NCI-H510A (cell line): ENCODE data around the gene ACOXL.

Experiments
- DNase-seq: peaks from one replicate; lab custom pipeline; 2025; lab: John Stamatoyannopoulos, UW

Gene ACOXL

DNA sequence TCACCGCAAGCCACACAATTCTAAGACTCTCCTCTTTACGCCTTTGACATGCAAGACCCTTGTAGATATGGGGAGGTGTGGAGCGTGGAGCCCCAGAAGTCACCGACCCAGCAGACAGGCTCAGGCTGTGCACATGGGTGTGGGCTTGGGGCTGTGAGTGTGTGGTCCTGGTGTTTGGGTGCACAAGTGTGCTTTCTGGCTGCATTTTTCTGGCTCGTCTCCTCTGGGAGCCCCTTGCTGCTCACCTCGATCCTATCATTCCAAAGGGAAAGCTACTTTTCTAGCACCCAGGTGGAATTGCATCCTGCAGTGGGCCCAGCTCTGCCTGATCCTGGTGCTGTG is 143.0 kb downstream of the ACOXL start:
- DNase-seq: no peak

DNA sequence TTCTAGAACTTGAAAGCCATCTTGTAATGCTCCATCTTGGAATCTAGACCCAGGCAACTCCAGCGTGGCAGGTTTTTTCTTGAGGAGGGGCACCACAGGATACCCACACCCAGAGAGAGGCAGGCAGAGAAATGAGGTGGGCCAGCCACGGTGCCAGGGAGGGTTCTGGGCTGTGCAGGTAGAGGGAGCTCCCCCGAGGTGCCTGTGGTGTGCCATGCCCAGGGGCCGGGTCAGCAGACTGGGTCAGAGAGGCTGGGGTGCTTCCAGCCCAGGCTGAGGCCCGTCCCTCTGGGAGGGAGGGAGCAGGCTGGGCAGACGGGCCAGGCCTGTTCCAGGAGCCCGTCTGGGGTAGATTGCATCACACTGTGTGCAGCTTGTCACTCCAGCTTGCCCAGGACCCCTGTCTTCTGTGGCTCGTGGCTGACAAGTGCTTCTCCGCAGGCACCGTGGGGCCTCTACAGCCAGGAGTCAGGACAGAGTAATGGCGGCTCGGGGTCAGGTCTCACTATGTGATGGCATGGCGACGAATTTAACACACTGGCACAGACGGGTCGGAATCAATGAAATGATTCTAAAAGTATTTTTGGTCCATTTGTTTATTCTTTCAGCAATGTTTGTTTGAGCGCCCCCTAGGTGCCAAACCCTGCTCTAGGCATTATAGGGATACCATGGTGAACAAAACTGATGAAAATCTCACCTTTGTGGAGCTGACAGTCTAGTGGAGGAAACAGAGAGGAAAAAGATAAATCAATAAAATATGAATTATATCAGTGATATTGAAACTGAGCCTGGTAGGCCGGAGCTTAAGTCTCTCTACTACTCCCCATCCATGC is 144.0 kb downstream of the ACOXL start:
- DNase-seq: no peak

DNA sequence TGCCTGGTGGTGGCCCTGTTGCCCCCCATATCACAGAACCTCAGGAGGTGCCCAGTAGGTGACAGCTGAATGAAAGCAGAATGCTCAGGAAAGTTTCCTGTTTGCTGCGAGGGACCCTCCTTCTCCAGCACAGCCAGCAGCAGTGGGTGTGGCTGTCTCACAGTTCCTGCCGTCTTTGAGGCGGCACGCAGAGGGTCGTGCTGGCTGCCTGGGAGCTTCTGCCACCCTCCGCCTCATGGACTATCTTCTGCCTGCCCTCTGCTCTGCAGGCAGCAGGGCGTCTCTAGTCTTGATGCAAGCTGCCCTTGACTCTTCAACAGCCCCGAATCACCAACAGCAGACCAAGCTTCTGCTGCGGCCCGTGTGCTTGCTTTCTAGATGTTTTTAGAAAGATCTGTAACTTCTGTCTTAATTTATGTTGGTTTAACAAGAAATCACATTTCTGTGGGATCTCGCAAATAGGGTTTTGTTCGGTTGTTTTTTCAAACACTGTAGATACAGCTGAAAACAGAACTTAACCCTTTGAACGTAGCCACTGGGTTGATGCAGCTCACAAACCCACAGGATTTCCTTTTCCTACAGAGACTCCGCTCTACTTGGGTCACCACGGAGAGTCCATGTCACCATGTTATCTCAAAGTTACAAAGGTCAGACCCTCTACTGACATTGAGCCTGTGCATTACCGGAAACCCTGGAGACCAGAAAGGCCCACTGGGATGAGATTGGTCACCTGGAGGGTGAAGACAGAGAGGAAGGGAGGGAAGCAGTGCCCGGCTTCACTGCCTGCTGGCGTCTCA is 144.9 kb downstream of the ACOXL start:
- DNase-seq: no peak

DNA sequence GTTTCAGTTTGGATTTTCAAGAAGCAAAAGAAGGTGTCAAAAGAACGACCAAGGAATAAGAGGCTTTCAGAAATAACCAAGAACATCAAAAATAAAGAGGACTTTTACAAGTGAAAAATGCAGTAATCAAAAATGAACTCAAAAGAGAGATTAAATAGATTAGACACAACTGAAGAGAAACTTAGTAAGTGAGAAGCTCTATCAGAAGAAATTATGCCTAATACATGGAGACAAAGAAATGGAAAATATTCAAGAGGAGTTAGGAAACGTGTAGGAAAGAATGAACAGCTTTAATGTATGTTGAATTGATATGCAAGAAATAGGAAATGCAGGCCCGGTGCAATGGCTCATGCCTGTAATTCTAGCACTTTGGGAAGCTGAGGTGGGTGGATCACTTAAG is 145.8 kb downstream of the ACOXL start:
- DNase-seq: no peak

DNA sequence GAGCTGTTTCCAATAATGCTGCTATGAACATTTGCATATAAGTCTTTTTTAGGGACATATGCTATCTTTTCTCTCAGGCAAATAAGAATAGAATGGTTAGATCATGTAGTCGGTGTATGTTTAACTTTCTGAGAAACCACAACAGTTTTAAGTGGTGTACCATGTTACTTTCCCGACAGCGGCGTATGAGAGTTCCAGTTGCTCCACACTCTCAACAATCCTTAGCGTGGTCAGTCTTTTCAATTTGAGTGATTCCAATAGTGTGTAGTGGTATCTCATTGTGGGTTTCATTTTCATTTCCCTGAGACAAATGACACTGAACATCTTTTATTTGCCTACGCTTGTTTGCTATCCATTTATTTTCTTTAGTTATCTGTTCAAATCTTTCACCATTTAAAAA is 149.5 kb downstream of the ACOXL start:
- DNase-seq: no peak

DNA sequence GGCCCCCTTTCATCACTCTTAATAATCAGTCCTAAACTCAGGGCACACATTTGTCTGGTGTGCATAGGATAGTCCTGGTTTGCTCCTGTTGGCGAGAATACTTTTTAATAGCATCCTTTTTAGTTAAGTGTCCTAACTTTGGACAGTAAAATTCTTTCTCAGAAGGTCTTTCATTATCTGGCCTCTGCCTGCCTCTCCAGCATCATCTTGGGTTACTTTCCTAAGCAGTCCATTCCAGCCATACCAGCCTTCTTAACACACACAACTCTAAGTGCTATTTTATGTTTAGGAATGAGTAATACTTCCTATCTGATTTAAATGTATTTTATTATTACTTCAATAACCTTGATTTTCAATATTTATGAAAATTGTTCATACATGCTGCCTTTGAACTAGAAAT is 151.0 kb downstream of the ACOXL start:
- DNase-seq: no peak

DNA sequence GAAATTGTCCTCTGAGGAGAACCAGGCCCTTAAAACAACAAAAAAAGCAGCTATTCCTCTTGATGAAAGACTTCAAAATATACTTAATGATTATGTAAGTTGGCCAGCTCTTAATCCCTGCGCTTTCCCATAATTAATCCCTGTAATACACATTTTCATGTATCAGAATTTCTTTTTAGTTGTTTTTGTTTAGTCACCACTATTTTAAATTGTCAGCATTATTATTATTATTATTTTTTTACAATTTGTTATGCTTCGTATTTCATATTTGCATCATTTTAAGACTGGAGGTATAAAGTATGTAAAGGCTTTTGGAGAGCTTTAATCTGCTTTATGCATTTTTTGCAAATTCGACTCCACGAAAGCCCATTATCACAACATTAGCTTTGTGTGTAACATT is 152.9 kb downstream of the ACOXL start:
- no peak for DNase-seq

DNA sequence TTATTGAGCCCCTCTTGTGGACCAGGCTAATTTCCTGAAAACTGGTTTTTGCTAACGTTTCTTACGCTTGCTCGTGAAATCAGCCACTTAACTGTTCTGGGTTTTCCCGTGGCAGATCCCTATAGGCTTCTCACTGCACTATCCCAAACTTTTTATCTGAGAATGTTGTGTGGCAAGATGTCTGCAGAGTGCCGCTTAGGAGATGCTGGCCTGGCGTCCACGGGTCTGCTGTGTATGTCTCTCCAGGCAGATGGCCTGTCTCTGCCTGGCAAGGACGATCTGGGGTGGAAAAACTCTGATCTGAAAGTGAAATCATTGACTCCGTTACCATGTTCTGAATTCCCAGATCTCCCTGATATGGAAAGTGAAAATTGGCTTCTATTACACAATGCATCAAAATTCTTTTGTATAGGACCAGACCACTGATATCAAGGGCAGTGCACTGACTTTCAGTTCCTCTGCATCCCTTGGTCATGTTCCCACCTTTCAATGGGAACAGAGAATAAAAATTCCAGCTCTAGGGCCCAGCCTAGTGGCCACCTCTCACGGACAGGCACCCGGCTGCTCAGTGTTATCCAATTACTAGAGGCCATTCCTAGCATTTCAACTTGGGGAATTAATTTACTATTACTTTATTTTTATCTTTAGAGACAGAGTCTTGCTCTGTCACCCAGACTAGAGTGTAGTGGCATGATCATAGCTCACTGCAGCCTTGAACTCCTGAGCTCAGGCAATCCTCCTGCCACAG is 154.6 kb downstream of the ACOXL start:
- no peak for DNase-seq

DNA sequence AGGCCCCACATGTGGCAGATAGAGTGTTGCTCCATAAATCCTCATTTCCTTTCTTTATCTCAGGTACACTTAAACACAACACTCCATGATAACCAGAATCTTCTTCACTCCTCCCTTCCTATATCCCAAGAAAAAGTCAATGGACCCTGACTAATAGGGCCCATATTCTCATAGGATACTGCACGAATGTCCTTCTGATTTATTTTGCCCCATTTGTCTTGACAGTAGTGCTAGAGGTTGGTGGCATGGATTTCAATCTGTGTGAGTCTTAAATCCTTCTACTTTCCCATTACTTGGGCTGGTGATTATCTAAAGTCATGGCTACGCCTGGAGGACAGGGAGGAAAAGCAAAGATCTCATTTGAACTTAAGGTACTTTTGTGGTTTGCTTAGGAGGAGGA is 156.0 kb downstream of the ACOXL start:
- DNase-seq: no peak

DNA sequence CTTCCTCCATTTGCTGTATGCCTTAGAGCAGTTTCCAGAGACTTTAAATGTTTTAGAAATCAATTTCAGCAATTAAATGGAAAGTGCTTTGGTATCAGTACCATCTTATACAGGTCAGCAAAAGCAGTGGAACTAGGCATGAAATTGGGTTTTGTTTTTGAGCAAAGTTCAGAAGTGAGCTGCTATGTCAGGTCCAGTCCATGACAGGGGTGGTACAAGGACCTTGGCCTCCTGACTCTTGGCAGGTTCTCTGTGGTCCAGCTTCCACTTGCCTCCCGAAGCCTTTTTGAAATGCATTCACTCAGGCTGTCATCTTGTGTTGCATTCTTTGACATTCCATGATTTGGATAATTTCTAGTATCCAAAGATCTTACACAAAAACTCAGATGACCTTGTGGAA is 159.3 kb downstream of the ACOXL start:
- DNase-seq: no peak

DNA sequence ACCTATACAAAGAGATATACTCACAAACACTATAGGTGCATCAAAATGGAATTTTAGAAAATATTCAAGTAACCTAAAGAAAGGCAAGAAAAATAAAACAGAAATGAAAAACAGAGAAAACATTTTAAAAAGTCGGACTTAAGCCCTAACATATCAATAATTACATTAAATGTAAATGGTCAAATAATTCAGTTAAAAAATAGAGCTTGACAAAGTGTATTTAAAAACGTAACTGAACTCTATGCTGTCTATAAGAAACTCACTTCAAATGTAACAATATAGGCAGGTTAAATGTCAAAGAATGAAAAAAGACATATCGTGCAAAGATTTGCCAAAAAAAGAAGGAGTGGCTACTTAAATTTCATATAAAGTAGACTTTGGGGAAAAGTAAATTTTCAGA is 163.9 kb downstream of the ACOXL start:
- no peak for DNase-seq

DNA sequence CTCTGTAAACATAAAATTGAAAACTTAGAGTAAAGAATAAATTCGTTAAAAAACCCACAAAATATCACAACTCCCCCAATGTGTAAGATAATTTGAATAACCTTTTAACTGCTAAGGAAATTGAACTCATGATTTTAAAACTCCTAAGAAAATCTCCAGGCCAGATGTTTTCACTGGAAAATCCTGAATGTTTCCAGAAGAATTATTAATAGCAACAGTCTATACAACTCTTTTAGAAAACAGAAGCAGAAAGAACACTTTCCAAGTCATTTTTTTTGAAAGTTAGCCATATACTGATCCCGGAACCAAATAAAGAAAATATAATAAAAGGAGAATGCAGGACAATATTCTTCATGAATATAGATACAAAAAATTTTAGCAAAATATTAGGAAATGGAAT is 165.6 kb downstream of the ACOXL start:
- no peak for DNase-seq

DNA sequence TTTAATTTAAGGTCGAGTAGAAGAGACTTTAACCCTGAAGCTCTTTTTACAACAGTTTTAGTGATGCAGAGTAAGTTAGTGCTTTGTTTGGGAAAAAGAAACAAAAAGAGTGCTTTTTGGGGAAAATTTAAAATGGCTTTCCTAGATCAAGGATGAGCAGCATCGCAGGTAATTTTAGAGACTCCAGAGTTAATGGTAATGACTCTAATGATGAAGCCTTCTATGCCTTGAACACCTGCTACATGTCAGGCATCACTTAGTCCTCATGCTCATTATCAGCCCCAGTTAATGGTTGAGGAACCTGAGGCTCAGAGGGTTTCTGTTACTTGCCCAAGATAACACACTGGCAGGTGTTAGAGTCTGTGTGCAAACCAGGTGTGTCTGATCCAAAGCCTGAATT is 167.8 kb downstream of the ACOXL start:
- no peak for DNase-seq

DNA sequence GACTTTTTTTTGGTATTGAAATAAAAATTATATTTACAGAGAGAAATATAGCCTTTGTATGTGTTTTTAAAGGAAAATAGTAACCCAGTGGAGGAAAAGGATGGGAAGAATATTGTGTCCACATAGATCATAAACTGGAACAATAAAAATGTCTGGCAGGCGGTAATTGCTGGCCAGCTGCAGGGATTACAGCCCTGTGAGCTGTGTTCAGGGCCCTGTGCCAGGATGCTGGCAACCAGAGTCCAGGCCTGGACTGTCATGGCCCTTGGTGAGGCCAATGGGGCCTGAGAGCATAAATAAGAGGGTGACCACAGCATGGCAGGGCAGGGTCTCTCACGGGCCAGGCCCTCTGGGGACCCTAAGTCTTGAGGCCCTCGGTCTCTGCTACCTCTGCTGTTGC is 171.2 kb downstream of the ACOXL start:
- DNase-seq: no peak

DNA sequence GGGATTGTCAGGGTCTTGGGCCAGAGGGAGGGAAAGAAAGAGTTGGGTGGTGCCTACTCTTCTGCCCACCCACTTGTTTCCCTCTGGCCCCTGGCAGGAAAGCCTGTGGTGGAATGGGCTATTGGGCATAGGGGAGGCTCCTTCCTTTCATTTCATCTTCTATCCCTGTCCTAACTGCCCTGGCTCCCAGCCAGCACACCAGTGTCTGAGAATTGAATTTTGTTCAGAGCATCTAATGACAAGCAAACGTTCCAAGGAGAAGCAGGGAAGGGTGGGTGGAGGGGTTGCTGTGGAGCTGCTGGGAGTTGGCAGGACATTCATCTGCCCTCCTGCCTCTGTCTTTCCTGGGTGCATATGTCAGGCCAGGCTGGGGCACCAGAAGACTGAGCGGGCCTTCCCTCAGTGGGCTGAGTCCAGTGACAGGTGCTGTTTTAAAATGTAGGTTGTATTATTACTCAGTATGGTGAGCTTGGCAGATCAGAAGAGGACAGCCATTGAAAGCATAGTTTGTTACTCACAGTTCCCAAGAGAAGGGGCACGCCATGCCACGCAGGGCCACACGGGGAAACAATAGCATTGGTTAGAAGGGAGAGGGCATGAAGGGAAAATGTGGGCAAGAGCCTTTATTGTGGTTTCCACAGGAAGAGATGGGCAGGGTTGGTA is 171.9 kb downstream of the ACOXL start:
- no peak for DNase-seq

DNA sequence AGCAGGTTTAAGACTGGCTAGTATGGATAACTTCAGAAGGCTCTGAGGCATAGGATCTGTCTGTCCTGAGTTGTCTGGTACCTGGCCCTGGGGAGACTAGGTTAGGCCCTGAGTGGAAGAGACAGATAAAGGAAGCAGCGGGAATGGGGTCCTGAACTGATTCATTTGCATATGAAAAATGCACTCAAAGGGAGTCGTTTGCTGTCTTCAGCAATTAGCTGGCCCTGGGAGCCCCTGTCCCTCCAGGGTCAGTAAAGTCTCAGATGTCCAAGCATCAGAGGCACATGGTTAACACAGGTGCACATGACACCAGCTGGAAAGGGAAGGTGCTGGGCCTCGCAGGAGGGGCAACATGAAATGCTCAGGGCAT is 172.4 kb downstream of the ACOXL start:
- DNase-seq: no peak

DNA sequence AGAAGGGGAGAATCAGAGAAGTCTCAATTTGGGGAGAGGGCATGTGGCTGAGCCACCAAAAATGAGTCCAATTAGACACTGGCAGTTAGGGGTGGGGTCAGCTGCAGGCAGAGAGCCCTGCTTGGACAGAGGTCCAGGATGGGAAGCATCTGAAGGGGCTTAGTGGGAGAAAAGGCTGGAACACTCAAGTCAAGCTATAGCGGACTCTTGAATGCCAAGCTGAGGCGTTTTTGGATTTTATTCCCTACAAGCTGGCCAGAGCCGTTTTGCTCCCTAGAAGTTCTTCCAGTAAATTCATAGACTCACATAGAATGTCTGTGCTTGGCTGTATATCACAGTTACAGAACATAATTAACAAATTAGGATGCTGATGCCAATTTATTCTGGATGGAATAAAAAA is 172.8 kb downstream of the ACOXL start:
- DNase-seq: no peak

DNA sequence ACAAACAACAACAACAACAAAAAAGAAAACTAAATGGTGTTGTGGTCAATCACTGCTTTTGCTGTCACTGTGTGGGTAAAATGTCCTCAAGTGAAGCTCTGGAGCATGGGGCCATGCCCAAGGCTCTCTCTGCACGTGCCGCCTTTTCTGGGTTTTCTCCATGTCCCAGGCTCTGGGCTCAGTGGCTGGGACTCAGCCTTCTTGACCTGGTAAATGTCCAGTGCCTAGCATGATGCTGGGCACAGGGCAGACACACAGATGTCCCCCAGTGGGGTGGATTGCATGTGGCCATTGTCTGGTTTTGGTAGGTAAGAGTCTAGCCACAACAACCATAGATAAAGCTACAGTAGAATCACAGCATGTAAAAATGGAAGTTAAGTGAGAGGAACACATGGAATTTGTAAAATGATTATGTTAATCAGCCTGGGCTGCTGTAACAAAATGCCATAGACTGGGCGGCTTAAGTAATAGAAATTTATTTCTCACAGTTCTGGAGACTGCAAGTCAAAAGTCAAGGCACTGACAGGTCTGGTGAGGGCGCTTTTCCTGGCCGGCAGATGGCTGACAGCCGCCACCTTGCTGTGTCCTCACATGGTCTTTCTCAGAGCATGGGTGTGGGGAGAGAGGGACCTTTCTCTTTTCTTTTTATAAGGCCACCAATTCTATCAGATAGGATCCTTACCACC is 174.4 kb downstream of the ACOXL start:
- DNase-seq: no peak

DNA sequence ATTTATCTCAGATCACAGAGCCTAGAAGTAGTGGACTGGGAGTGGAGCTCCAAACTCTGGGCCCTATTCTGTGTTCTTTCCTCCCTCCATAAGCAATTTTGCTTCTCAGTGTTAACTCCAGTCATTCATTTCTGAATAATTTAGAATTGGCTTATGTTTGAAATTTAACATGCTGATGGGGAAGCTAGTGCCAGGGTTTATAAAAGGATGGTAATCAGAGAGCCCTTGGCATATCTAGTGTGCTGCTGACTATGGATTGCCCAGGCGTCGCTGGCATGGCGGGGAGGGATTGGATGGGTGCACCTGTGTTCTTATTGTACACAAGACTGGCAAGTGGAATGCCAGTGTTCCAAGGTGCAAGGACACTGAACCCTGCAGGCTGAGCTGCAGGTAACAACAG is 177.1 kb downstream of the ACOXL start:
- no peak for DNase-seq

DNA sequence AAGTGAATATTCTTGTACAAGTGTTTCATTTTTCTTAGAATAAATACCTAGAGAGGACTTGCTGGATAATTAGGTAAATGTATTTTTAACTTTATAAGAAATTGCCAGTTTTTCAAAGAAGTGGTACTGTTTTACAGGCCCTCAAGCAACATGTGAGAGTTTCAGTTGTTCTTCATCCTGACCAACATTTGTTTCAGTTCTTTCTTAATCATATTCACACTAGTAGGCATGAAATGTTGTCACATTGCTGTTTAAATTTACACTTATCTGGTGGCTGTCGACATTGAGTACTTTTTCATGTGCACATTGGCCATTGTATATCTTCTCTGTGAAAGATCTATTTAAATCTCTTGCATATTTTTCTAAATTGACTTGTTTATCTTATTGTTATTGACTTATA is 178.1 kb downstream of the ACOXL start:
- no peak for DNase-seq

DNA sequence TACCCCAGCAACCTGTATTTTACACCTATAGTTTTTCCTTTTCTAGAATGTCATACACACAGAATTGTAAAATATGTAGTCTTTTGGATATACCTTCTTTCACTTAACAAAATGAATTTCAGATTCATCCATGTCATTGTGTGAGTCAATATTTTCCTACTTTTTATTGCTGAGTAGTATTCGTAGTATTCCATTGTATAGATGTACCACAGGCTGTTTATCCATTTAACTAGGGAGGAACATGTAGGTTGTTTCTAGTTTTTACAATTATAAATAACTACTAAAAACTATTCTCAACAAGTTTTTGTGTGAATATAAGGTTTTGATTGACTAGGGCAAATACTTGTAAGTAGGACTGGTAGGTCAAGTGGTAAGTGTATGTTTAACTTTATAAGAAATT is 187.4 kb downstream of the ACOXL start:
- DNase-seq: no peak

DNA sequence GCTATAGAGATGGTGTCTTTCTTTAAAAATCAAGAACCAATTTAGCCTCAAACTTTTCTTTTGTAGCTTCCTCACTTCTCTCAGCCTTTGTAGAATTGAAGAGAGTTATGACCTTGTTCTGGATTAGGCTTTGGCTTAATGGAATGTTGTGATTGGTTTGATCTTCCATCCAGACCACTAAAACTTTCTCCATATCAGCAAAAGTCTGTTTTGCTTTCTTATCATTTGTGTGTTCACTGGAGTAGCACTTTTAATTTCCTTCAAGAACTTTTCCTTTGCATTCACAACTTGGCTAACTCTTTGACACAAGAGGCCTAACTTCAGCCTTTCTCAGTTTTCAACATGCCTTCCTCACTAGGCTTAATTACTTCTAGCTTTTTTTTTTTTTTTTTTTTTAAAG is 193.1 kb downstream of the ACOXL start:
- no peak for DNase-seq
